ENCODE data around the gene ARFGAP1. TPM values are rescaled to one million over a fixed set of nuclear protein-coding genes. Genes with fewer than 3 reads are reported as not detected.
"Not testable (repeated sequence)": the region's sequence is repeated elsewhere in the genome, so short reads cannot be mapped to it uniquely, and the experiment has no call there.

Gene ARFGAP1
- total and polyA plus RNA-seq, 2 donors = 53.1 to 56.3 TPM

GRCh38 chr20:63247671-63248228, 24.9 kb upstream of the ARFGAP1 start:
- 84% methylated on average over 24 of the region's 24 CpGs for WGBS
- H3K27ac ChIP-seq (ENCODE audit: low read depth) = no peak overlapping the region
- no peak overlapping the region for H3K4me3 ChIP-seq (ENCODE audit: low read depth, low read length)
- no peaks in the 10 kb centered on the region for H3K36me3 ChIP-seq (ENCODE audit: insufficient read depth)
- no peak for DNase-seq (ENCODE audit: extremely low spot score)
- no peaks in the 10 kb centered on the region for H3K4me1 ChIP-seq (ENCODE audit: insufficient read depth)

GRCh38 chr20:63248835-63249591, 23.6 kb upstream of the ARFGAP1 start:
- Histone ChIP-seq H3K36me3 (ENCODE audit: insufficient read depth) (no peaks in the 10 kb centered on the region), H3K27ac (ENCODE audit: low read depth) (no peak overlapping the region), H3K4me3 (ENCODE audit: low read depth, low read length) (no peak overlapping the region), H3K4me1 (ENCODE audit: insufficient read depth) (peaks cover 3% of the 10 kb centered on the region)
- whole genome bisulfite sequencing = 79% methylated on average over 25 of the region's 25 CpGs
- DNase-seq (ENCODE audit: extremely low spot score) = no peak

- Histone ChIP-seq H3K36me3 (ENCODE audit: insufficient read depth) (no peaks in the 10 kb centered on the region), H3K27ac (ENCODE audit: low read depth) (no peak overlapping the region), H3K4me1 (ENCODE audit: insufficient read depth) (peaks cover 3% of the 10 kb centered on the region), H3K4me3 (ENCODE audit: low read depth, low read length) (no peak overlapping the region)
- no peak for DNase-seq (ENCODE audit: extremely low spot score)
- WGBS = 90% methylated on average over 15 of the region's 15 CpGs
These were observed 22.7 kb upstream of the ARFGAP1 start for GRCh38 chr20:63249891-63250290.

DNA sequence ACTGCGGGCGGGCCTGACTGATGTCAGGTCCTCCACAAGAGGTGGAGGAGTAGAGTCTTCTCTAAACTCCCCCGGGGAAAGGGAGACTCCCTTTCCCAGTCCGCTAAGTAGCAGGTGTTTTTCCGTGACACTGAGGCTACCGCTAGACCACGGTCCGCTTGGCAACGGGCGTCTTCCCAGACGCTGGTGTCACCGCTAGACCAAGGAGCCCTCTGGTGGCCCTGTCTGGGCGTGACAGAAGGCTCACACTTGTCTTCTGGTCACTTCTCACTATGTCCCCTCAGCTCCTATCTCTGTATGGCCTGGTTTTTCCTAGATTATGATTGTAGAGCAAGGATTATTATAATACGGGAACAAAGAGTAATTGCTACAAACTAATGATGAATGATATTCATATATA, 21.3 kb upstream of the ARFGAP1 start:
- 52% methylated on average over 12 of the region's 14 CpGs for WGBS
- H3K4me3 ChIP-seq (ENCODE audit: low read depth, low read length); H3K27ac ChIP-seq (ENCODE audit: low read depth); DNase-seq (ENCODE audit: extremely low spot score); H3K4me1 ChIP-seq (ENCODE audit: insufficient read depth); H3K36me3 ChIP-seq (ENCODE audit: insufficient read depth): not testable (repeated sequence)

- H3K36me3 ChIP-seq (ENCODE audit: insufficient read depth) = no peaks in the 10 kb centered on the region
- no peak overlapping the region for H3K27ac ChIP-seq (ENCODE audit: low read depth)
- no peak for DNase-seq (ENCODE audit: extremely low spot score)
- 73% methylated on average over 8 of the region's 8 CpGs for WGBS
- no peak overlapping the region for H3K4me3 ChIP-seq (ENCODE audit: low read depth, low read length)
- H3K4me1 ChIP-seq (ENCODE audit: insufficient read depth) = peaks cover 3% of the 10 kb centered on the region
These were observed 20.3 kb upstream of the ARFGAP1 start for GRCh38 chr20:63252284-63252711.

GRCh38 chr20:63253065-63253437, 19.6 kb upstream of the ARFGAP1 start:
- no peak for DNase-seq (ENCODE audit: extremely low spot score)
- Histone ChIP-seq H3K36me3 (ENCODE audit: insufficient read depth) (no peaks in the 10 kb centered on the region), H3K4me3 (ENCODE audit: low read depth, low read length) (no peak overlapping the region), H3K27ac (ENCODE audit: low read depth) (no peak overlapping the region), H3K4me1 (ENCODE audit: insufficient read depth) (peaks cover 3% of the 10 kb centered on the region)
- 17% methylated on average over 16 of the region's 16 CpGs for WGBS

DNA sequence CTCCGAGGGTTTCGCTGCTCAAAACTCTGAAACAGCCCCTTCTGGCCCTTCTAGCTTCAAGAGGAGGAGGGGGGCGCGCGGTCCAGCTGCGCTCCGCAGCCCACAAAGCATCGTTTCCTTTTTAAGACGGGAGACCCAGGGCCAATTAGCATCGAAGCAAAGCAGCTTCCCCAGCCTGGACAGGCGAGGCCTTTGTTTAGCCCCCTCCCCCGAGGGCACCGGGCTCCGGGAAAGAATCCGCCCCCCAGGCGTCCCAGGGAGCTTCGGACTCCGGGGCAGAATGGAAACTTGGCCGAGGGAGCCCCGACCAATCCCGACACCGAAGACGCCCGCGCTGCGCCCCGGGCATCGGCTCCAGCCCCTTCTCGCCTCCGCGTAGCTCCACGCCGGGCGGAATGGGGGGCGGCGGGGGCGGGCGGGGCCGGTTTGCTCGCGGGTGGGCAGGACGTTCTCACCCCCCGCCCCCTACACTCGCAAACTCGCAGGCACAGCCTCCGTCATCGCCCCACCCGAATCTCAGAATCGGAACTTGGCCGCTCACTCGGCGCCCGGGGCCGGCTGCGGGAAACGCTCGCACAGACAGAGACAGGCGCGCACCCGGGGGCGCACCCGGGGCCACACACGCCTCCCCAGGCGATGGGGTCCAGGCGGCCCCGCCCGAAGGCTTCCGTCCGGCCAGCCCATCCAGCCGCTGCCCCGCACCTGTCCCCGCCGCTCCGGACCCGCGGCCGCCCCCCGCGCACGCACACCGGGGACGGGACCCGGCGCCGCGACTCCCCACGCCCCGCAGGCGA, 19.0 kb upstream of the ARFGAP1 start:
- peak; percentile 43 for DNase-seq (ENCODE audit: extremely low spot score)
- Histone ChIP-seq H3K27ac (ENCODE audit: low read depth) (no peak overlapping the region), H3K36me3 (ENCODE audit: insufficient read depth) (no peaks in the 10 kb centered on the region), H3K4me1 (ENCODE audit: insufficient read depth) (peaks cover 3% of the 10 kb centered on the region), H3K4me3 (ENCODE audit: low read depth, low read length) (peak overlapping the region; percentile 34)
- WGBS = under 1% methylated on average over 89 of the region's 89 CpGs

- peak within 1 kb of the TSS; percentile 34 for H3K4me3 ChIP-seq (ENCODE audit: low read depth, low read length)
- WGBS = 1% methylated on average over 46 of the region's 46 CpGs
- no peak for DNase-seq (ENCODE audit: extremely low spot score)
- H3K36me3 ChIP-seq (ENCODE audit: insufficient read depth) = no peaks in the 10 kb centered on the region
- H3K27ac ChIP-seq (ENCODE audit: low read depth) = no peak within 1 kb of the TSS
- H3K4me1 ChIP-seq (ENCODE audit: insufficient read depth) = peaks cover 3% of the 10 kb centered on the region
These were observed 18.4 kb upstream of the ARFGAP1 start, which contains the start of gene NKAIN4 for GRCh38 chr20:63254232-63254605. NKAIN4 (minus strand) TSS chr20:63254463; CDS start chr20:63254450, 13 bp downstream.

GRCh38 chr20:63254606-63255384, 17.8 kb upstream of the ARFGAP1 start:
- WGBS = 18% methylated on average over 56 of the region's 56 CpGs
- DNase-seq (ENCODE audit: extremely low spot score) = no peak
- Histone ChIP-seq H3K4me3 (ENCODE audit: low read depth, low read length) (no peak overlapping the region), H3K4me1 (ENCODE audit: insufficient read depth) (peaks cover 3% of the 10 kb centered on the region), H3K36me3 (ENCODE audit: insufficient read depth) (no peaks in the 10 kb centered on the region), H3K27ac (ENCODE audit: low read depth) (no peak overlapping the region)

DNA sequence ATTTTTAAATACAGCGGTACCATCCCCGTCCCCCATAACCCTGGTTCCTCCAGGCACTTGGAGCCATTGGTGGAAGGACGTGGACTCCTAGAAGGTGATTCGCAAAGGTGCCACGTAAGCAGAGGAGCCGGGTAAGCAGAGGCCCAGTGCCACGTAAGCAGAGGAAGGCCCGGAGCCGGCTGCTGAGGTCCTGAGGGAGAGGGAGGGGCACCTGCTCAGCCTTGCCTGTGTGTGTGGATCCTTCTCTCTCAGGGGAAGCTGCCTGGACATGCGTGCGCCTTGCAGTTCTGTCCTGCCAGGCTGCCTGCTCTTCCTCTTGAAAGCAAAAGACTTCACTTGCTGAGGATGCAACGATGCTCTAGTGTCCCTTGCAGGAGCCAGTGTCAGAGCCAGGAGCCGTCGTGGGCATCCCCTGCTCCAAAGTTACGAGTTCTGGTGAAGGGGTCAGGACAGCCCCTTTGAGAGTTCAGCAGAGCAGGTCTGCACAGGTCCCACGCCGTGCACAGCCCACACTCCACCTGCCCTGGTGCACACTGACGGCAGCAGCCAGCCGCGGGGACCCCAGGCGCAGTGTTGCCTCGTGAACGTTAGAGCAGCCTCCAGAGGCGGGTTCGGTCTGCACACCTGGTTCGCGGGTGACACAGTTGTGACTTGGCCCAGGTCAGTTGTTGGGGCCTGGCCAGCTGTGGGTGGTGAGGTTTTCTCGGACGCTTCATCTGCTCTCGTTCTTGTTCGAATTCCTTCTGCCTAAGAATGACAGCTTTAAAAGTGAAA, 16.5 kb upstream of the ARFGAP1 start:
- Histone ChIP-seq H3K36me3 (ENCODE audit: insufficient read depth) (no peaks in the 10 kb centered on the region), H3K4me1 (ENCODE audit: insufficient read depth) (peaks cover 3% of the 10 kb centered on the region), H3K27ac (ENCODE audit: low read depth) (no peak overlapping the region), H3K4me3 (ENCODE audit: low read depth, low read length) (no peak overlapping the region)
- DNase-seq (ENCODE audit: extremely low spot score) = no peak
- WGBS = 70% methylated on average over 31 of the region's 31 CpGs

DNA sequence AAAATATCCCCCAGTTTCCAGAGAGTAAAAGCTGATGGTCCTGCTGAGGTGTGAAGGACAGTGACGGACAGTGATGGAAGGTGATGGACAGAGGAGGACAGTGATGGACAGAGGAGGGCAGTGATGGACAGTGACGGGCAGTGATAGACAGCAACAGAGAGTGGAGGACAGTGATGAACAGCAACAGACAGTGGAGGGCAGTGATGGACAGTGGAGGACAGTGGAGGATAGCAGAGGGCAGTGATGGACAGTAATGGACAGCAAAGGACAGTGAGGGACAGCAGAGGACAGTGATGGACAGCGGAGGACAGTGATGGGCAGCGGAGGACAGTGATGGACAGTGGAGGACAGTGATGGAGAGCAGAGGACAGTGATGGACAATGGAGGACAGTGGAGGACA, 15.7 kb upstream of the ARFGAP1 start:
- H3K4me3 ChIP-seq (ENCODE audit: low read depth, low read length) = no peak overlapping the region
- peaks cover 3% of the 10 kb centered on the region for H3K4me1 ChIP-seq (ENCODE audit: insufficient read depth)
- no peaks in the 10 kb centered on the region for H3K36me3 ChIP-seq (ENCODE audit: insufficient read depth)
- no peak for DNase-seq (ENCODE audit: extremely low spot score)
- WGBS = 96% methylated on average over 4 of the region's 4 CpGs
- no peak overlapping the region for H3K27ac ChIP-seq (ENCODE audit: low read depth)

- WGBS = 91% methylated on average over 13 of the region's 13 CpGs
- Histone ChIP-seq H3K4me3 (ENCODE audit: low read depth, low read length) (no peak overlapping the region), H3K36me3 (ENCODE audit: insufficient read depth) (no peaks in the 10 kb centered on the region), H3K27ac (ENCODE audit: low read depth) (no peak overlapping the region), H3K4me1 (ENCODE audit: insufficient read depth) (peaks cover 3% of the 10 kb centered on the region)
- DNase-seq (ENCODE audit: extremely low spot score) = no peak
These were observed 15.0 kb upstream of the ARFGAP1 start for GRCh38 chr20:63257629-63258028.

DNA sequence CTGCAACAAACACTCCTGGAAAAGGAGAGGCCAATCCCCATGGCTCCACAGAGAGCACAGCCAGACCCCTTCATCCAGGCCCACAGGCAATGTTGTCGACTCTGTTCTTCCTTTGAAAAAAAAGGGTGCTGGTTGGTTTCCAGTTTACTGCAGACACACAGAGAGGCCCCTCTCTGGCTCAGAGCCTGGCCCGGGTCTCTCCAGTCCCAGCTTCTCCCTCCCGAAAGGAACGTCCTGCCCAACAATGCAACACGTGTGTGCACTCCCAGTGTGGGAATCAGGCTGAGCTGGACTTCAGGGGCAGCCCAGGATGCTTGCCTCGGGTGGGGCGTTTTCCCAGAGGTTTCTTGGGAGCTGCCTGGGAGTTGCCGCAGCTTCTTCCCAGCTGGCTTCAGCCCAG, 13.8 kb upstream of the ARFGAP1 start:
- no peak overlapping the region for H3K27ac ChIP-seq (ENCODE audit: low read depth)
- no peak overlapping the region for H3K4me3 ChIP-seq (ENCODE audit: low read depth, low read length)
- H3K4me1 ChIP-seq (ENCODE audit: insufficient read depth) = peaks cover 3% of the 10 kb centered on the region
- peak; percentile 86 for DNase-seq (ENCODE audit: extremely low spot score)
- no peaks in the 10 kb centered on the region for H3K36me3 ChIP-seq (ENCODE audit: insufficient read depth)
- WGBS = 19% methylated on average over 8 of the region's 8 CpGs
